AG10803 (cell line): ENCODE data around the gene CRYBA4.
"Not testable (repeated sequence)": the region's sequence is repeated elsewhere in the genome, so short reads cannot be mapped to it uniquely, and the experiment has no call there.

ENCODE experiments used
- DNase-seq: peaks from one replicate; pipeline ENCODE4 v3.0.0; 2010; ENCODE audit warnings: low read depth
- H3K4me3 ChIP-seq: 2 replicates; pipeline ENCODE4 v1.5.1; 2011; ENCODE audit warnings: mild to moderate bottlenecking, low read length, control low read depth
- TF ChIP-seq, protein P1 (sequence below): conservative IDR thresholded peaks from 2 replicates; pipeline ENCODE4 v1.5.1; 2011; ENCODE audit warnings: mild to moderate bottlenecking, low read length, control low read depth, inconsistent platforms

The CRYBA4 gene

GRCh38 chr22:26608129-26608528 is 13.6 kb upstream of the CRYBA4 start:
- H3K4me3 ChIP-seq: no peak overlapping the region
- TF ChIP-seq, protein P1, sequence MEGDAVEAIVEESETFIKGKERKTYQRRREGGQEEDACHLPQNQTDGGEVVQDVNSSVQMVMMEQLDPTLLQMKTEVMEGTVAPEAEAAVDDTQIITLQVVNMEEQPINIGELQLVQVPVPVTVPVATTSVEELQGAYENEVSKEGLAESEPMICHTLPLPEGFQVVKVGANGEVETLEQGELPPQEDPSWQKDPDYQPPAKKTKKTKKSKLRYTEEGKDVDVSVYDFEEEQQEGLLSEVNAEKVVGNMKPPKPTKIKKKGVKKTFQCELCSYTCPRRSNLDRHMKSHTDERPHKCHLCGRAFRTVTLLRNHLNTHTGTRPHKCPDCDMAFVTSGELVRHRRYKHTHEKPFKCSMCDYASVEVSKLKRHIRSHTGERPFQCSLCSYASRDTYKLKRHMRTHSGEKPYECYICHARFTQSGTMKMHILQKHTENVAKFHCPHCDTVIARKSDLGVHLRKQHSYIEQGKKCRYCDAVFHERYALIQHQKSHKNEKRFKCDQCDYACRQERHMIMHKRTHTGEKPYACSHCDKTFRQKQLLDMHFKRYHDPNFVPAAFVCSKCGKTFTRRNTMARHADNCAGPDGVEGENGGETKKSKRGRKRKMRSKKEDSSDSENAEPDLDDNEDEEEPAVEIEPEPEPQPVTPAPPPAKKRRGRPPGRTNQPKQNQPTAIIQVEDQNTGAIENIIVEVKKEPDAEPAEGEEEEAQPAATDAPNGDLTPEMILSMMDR: no peak
- no peak for DNase-seq

DNA sequence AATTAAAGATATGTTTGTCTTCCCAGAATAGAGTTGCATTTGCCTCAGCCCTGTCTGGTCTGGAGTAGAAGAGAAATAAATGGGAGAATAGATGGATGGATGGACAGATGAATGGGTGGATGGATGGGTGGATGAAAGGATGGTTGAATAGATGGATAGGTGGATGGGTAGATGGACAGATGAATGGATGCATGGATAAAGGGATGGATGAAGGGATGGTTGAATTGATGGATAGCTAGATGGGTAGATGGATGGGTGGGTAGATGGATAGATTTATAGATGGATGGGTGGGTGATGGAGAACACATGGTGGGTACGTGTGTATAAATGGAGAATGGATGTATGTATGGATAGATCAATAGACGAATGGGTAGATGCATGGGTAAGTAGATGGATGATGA is 12.5 kb upstream of the CRYBA4 start:
- no peak overlapping the region for H3K4me3 ChIP-seq
- DNase-seq: no peak

GRCh38 chr22:26610072-26610958 is 11.4 kb upstream of the CRYBA4 start:
- H3K4me3 ChIP-seq: no peak overlapping the region
- peak; percentile 94 for DNase-seq
- TF ChIP-seq, protein P1: no peak

More for the DNA sequence above, 12.5 kb upstream of the CRYBA4 start:
- TF ChIP-seq, protein P1: no peak

GRCh38 chr22:26610996-26611395 is 10.8 kb upstream of the CRYBA4 start:
- TF ChIP-seq, protein P1: no peak
- no peak overlapping the region for H3K4me3 ChIP-seq
- DNase-seq: peak; percentile 33

- TF ChIP-seq, protein P1: no peak
- H3K4me3 ChIP-seq: no peak overlapping the region
- DNase-seq: no peak
These were observed 9.1 kb upstream of the CRYBA4 start for GRCh38 chr22:26612652-26613051.

DNA sequence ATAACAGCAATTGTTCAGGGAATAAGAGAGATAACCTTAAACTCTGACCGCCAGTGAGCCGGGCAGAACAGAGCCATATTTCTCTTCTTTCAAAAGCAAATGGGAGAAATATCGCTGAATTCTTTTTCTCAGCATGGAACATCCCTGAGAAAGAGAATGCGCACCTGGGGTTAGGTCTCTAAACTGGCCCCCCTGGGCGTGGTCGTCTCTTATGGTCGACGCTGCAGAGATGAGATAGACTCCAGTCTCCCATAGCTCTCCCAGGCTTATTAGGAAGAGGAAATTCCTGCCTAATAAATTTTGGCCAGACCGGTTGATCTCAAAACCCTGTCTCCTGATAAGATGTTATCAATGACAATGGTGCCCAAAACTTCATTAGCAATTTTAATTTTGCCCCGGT is 8.0 kb upstream of the CRYBA4 start:
- H3K4me3 ChIP-seq, DNase-seq: not testable (repeated sequence)

- TF ChIP-seq, protein P1: no peak
- DNase-seq: no peak
- H3K4me3 ChIP-seq: no peak overlapping the region
These were observed 7.4 kb upstream of the CRYBA4 start for GRCh38 chr22:26614322-26614721.
